HG03064 (cell line): ENCODE results near the gene LPA.
"Not testable (repeated sequence)": the region's sequence is repeated elsewhere in the genome, so short reads cannot be mapped to it uniquely, and the experiment has no call there.

Experiments used
- ATAC-seq: cut with Tn5 transposase; IDR thresholded peaks from one replicate; pipeline ENCODE4 v1.9.1; 2021; ENCODE audit warnings: low read depth; ENCODE audit not compliant: unreplicated experiment

The LPA gene

GRCh38 chr6:160667639-160668481, 3.8 kb upstream of the LPA start:
- ATAC-seq = peak; percentile 91

GRCh38 chr6:160662842-160663241, 1.2 kb downstream of the LPA start:
- ATAC-seq = no peak

- no peak for ATAC-seq
These were observed 1.6 kb downstream of the LPA start for GRCh38 chr6:160662429-160662828.

- no peak for ATAC-seq
These were observed 2.9 kb downstream of the LPA start for GRCh38 chr6:160661216-160661615.

- ATAC-seq = no peak
These were observed 4.5 kb downstream of the LPA start for GRCh38 chr6:160659562-160659961.

GRCh38 chr6:160634706-160635105, 29.4 kb downstream of the LPA start:
- no peak for ATAC-seq

GRCh38 chr6:160595838-160596832, 67.9 kb downstream of the LPA start:
- no peak for ATAC-seq

- not testable (repeated sequence) for ATAC-seq
These were observed 68.8 kb downstream of the LPA start for GRCh38 chr6:160595297-160595696.

- ATAC-seq = no peak
These were observed 77.7 kb downstream of the LPA start for GRCh38 chr6:160586374-160586773.

- no peak for ATAC-seq
These were observed 80.3 kb downstream of the LPA start for GRCh38 chr6:160583794-160584193.

- ATAC-seq = no peak
These were observed 82.7 kb downstream of the LPA start for GRCh38 chr6:160581406-160581805.

GRCh38 chr6:160578515-160578914, 85.6 kb downstream of the LPA start:
- not testable (repeated sequence) for ATAC-seq

GRCh38 chr6:160573943-160574342, 90.1 kb downstream of the LPA start:
- ATAC-seq = no peak

GRCh38 chr6:160571201-160571600, 92.9 kb downstream of the LPA start:
- ATAC-seq = not testable (repeated sequence)

GRCh38 chr6:160544802-160545201, 119.3 kb downstream of the LPA start:
- ATAC-seq = no peak

- ATAC-seq = no peak
These were observed 128.8 kb downstream of the LPA start for GRCh38 chr6:160535270-160535669.

- ATAC-seq = peak; percentile 77
These were observed 129.9 kb downstream of the LPA start for GRCh38 chr6:160534050-160534696.

- no peak for ATAC-seq
These were observed 131.8 kb downstream of the LPA start for GRCh38 chr6:160532315-160532714.

GRCh38 chr6:160531826-160532225, 132.2 kb downstream of the LPA start:
- no peak for ATAC-seq

- not testable (repeated sequence) for ATAC-seq
These were observed 134.6 kb downstream of the LPA start for GRCh38 chr6:160529524-160529923.

GRCh38 chr6:160523223-160523622, 140.9 kb downstream of the LPA start:
- no peak for ATAC-seq
